Liver (tissue), 9 donors: ENCODE data around the gene LGR4. TPM values are rescaled to one million over a fixed set of nuclear protein-coding genes. Genes with fewer than 3 reads are reported as not detected.

Experiments
- DNase-seq: peaks from one replicate; pipeline ENCODE4 v3.0.0-alpha.2; 2017; ENCODE audit warnings: low spot score
- H3K27ac ChIP-seq, 2 donors: one replicate each; pipeline ENCODE4 v1.7.0; 2013; ENCODE audit warnings: inconsistent platforms in 2 of 2, low read length in 2 of 2, control low read depth in 1 of 2, low read depth in 1 of 2, mild to moderate bottlenecking in 1 of 2
- H3K27me3 ChIP-seq, 4 donors: one replicate each; pipeline versions ENCODE4 v1.6.1 to v1.7.0; 2013; ENCODE audit warnings: low read length in 3 of 4, inconsistent platforms in 1 of 4, mild to moderate bottlenecking in 1 of 4, moderate library complexity in 1 of 4; ENCODE audit not compliant: control insufficient read depth in 4 of 4, insufficient read depth in 4 of 4
- H3K36me3 ChIP-seq, 4 donors: one replicate each; pipeline versions ENCODE4 v1.6.1 to v1.7.0; 2013; ENCODE audit warnings: low read length in 3 of 4, mild to moderate bottlenecking in 3 of 4, low read depth in 1 of 4, moderate library complexity in 1 of 4; ENCODE audit not compliant: control insufficient read depth in 4 of 4, insufficient read depth in 3 of 4
- H3K4me1 ChIP-seq, 4 donors: one replicate each; pipeline versions ENCODE4 v1.6.1 to v1.7.0; 2013; ENCODE audit warnings: low read length in 3 of 4, mild to moderate bottlenecking in 3 of 4, moderate library complexity in 1 of 4; ENCODE audit not compliant: control insufficient read depth in 4 of 4, insufficient read depth in 4 of 4
- H3K4me3 ChIP-seq, 3 donors: one replicate each; pipeline versions ENCODE4 v1.6.1 to v1.7.0; 2013; ENCODE audit warnings: low read length in 3 of 3, control low read depth in 1 of 3, low read depth in 1 of 3, mild to moderate bottlenecking in 1 of 3
- H3K9ac ChIP-seq, 2 donors: one replicate each; pipeline ENCODE4 v1.7.0; 2013; ENCODE audit warnings: low read length in 2 of 2, mild to moderate bottlenecking in 2 of 2, moderate library complexity in 2 of 2, control low read depth in 1 of 2, low read depth in 1 of 2
- H3K9me3 ChIP-seq, 4 donors: one replicate each; pipeline versions ENCODE4 v1.6.1 to v1.7.0; 2013; ENCODE audit warnings: low read length in 3 of 4; ENCODE audit not compliant: control insufficient read depth in 4 of 4
- EGR1 ChIP-seq, 2 donors: IDR thresholded peaks; 2 replicates each; pipeline ENCODE4 v1.6.1; 2016 to 2018; ENCODE audit warnings: antibody characterized with exemption in 2 of 2, low read depth in 2 of 2
- FOXA1 ChIP-seq: IDR thresholded peaks from 2 replicates; pipeline ENCODE4 v1.6.1; 2016; ENCODE audit warnings: antibody characterized with exemption
- FOXA2 ChIP-seq: IDR thresholded peaks from 2 replicates; pipeline ENCODE4 v1.6.1; 2016; ENCODE audit warnings: antibody characterized with exemption
- HNF4A ChIP-seq, 2 donors: conservative IDR thresholded peaks; 2 replicates each; pipeline ENCODE4 v1.6.1; 2016; ENCODE audit warnings: antibody characterized with exemption in 2 of 2, mild to moderate bottlenecking in 2 of 2
- HNF4G ChIP-seq: IDR thresholded peaks from 2 replicates; pipeline ENCODE4 v1.6.1; 2016; ENCODE audit warnings: antibody characterized with exemption
- JUND ChIP-seq, 2 donors: IDR thresholded peaks; 2 replicates each; pipeline ENCODE4 v1.6.1; 2016; ENCODE audit warnings: antibody characterized with exemption in 2 of 2
- NR2F2 ChIP-seq: IDR thresholded peaks from 2 replicates; pipeline ENCODE4 v1.6.1; 2016; ENCODE audit warnings: antibody characterized with exemption
- RAD21 ChIP-seq, 2 donors: IDR thresholded peaks; 2 replicates each; pipeline ENCODE4 v1.6.1; 2016; ENCODE audit warnings: antibody characterized with exemption in 2 of 2, mild to moderate bottlenecking in 2 of 2
- RXRA ChIP-seq, 2 donors: IDR thresholded peaks; 2 replicates each; pipeline ENCODE4 v1.6.1; 2017 to 2018; ENCODE audit warnings: antibody characterized with exemption in 2 of 2, mild to moderate bottlenecking in 1 of 2
- SP1 ChIP-seq: IDR thresholded peaks from 2 replicates; pipeline ENCODE4 v1.6.1; 2018; ENCODE audit warnings: antibody characterized with exemption, mild to moderate bottlenecking
- TAF1 ChIP-seq: conservative IDR thresholded peaks from 2 replicates; pipeline ENCODE4 v1.6.1; 2016; ENCODE audit warnings: antibody characterized with exemption, mild to moderate bottlenecking
- YY1 ChIP-seq: IDR thresholded peaks from 2 replicates; pipeline ENCODE4 v1.6.1; 2016; ENCODE audit warnings: antibody characterized with exemption, mild to moderate bottlenecking
- WGBS: extraction: QIAGEN DNeasy Blood & Tissue Kit; methylation state at CpG from one replicate; pipeline ENCODE4 v1.1.7; 2013; 5-methylcytosine and 5-hydroxymethylcytosine counted together
- polyA plus RNA-seq, 2 donors: library from polyadenylated mRNA; stranded (reverse) in 1 of 2; unstranded in 1 of 2; fragments of 200-250 nt in 1 of 2; fragments of >200 nt in 1 of 2; fragmentation: Nextera tagmentation in 1 of 2; extraction: Ambion mirVana in 1 of 2; gene quantifications; one replicate each; pipeline versions ENCODE4 v1.2.1 to v1.2.3, GENCODE V29; 2013 to 2015
- total RNA-seq, 2 donors: library from RNA; depleted of rRNA; stranded (reverse); fragments of >200 nt; gene quantifications; one replicate each; pipeline ENCODE4 v1.2.3, GENCODE V29; 2014
- TF ChIP-seq, protein P1 (sequence below): IDR thresholded peaks from 2 replicates; pipeline ENCODE4 v1.6.1; 2016; ENCODE audit warnings: antibody characterized with exemption, mild to moderate bottlenecking
- TF ChIP-seq, protein P2 (sequence below): IDR thresholded peaks from 2 replicates; pipeline ENCODE4 v1.6.1; 2016; ENCODE audit warnings: antibody characterized with exemption
- TF ChIP-seq, protein P3 (sequence below): IDR thresholded peaks from 2 replicates; pipeline ENCODE4 v1.6.1; 2016; ENCODE audit warnings: antibody characterized with exemption
- TF ChIP-seq, protein P4 (sequence below): fragments of 150-350 bp; IDR thresholded peaks from 2 replicates; pipeline ENCODE4 v1.5.1; 2017; ENCODE audit warnings: improper control_type of control experiment, low read depth, low read length; ENCODE audit not compliant: missing input control
- donor health status: healthy.
- donor health status: healthy.
- donor health status: healthy.
- donor health status: healthy.
- donor health status: healthy.

The LGR4 gene
- total and polyA plus RNA-seq, 4 donors = 13.7 to 95.3 (median 42.5) TPM

DNA sequence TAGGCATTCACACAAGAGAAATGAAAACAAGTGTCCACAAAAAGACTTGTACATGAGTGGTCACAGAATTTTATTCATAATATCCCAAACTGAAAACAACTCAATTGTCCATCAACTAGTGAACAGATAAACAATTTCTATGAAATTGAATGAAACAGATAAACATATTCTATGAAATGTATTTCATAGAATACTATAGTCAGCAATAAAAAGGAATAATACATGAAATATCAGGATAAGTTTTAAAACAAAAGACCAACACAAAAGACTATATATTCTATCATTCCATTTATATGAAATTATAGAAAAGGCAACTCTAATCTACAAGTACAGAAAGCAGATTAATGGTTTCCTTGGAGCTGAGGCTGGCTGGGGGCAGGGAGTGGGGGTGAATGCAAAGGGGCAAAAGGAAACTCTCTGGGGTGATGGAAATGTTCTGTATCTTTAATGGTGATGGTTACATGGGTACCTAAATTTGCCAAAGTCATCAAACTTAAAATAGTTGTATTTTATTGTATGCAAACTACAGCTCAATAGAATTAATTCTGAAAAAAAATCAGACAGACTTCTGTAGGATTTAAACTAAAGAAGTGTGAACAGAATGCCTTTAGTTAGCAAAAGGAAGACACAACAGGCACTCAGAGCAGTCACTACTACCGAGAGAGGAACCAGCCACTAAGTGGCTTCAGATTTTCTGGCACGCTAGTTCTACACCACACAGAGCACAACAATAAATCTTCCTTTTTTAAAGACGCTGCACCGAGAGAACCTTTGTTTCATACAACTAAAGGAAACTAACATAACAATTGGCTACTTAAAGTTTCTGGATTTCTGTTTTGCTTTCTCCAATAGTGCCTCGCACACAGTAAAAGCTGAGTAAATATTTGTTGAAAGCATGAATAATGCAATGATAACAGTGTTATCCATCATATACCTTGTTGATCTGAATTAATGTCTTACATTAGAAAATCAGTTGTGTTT, 124.9 kb downstream of the LGR4 start:
- TF ChIP-seq YY1 (no peak), NR2F2 (no peak), RXRA (IDR thresholded peaks at IDR 0.05) (no peak), HNF4A (conservative IDR thresholded peaks at IDR 0.05) (no peak), FOXA1 (no peak), FOXA2 (no peak), HNF4G (no peak), SP1 (no peak), EGR1 (IDR thresholded peaks at IDR 0.05; ENCODE audit: low read depth in 2 of 2) (no peak), TAF1 (no peak), RAD21 (IDR thresholded peaks at IDR 0.05) (no peak), JUND (IDR thresholded peaks at IDR 0.05) (no peak)
- TF ChIP-seq, protein P1, sequence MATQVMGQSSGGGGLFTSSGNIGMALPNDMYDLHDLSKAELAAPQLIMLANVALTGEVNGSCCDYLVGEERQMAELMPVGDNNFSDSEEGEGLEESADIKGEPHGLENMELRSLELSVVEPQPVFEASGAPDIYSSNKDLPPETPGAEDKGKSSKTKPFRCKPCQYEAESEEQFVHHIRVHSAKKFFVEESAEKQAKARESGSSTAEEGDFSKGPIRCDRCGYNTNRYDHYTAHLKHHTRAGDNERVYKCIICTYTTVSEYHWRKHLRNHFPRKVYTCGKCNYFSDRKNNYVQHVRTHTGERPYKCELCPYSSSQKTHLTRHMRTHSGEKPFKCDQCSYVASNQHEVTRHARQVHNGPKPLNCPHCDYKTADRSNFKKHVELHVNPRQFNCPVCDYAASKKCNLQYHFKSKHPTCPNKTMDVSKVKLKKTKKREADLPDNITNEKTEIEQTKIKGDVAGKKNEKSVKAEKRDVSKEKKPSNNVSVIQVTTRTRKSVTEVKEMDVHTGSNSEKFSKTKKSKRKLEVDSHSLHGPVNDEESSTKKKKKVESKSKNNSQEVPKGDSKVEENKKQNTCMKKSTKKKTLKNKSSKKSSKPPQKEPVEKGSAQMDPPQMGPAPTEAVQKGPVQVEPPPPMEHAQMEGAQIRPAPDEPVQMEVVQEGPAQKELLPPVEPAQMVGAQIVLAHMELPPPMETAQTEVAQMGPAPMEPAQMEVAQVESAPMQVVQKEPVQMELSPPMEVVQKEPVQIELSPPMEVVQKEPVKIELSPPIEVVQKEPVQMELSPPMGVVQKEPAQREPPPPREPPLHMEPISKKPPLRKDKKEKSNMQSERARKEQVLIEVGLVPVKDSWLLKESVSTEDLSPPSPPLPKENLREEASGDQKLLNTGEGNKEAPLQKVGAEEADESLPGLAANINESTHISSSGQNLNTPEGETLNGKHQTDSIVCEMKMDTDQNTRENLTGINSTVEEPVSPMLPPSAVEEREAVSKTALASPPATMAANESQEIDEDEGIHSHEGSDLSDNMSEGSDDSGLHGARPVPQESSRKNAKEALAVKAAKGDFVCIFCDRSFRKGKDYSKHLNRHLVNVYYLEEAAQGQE = no peak
- TF ChIP-seq, protein P2, sequence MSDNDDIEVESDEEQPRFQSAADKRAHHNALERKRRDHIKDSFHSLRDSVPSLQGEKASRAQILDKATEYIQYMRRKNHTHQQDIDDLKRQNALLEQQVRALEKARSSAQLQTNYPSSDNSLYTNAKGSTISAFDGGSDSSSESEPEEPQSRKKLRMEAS = no peak
- TF ChIP-seq, protein P3, sequence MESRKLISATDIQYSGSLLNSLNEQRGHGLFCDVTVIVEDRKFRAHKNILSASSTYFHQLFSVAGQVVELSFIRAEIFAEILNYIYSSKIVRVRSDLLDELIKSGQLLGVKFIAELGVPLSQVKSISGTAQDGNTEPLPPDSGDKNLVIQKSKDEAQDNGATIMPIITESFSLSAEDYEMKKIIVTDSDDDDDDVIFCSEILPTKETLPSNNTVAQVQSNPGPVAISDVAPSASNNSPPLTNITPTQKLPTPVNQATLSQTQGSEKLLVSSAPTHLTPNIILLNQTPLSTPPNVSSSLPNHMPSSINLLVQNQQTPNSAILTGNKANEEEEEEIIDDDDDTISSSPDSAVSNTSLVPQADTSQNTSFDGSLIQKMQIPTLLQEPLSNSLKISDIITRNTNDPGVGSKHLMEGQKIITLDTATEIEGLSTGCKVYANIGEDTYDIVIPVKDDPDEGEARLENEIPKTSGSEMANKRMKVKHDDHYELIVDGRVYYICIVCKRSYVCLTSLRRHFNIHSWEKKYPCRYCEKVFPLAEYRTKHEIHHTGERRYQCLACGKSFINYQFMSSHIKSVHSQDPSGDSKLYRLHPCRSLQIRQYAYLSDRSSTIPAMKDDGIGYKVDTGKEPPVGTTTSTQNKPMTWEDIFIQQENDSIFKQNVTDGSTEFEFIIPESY = no peak
- TF ChIP-seq, protein P4, sequence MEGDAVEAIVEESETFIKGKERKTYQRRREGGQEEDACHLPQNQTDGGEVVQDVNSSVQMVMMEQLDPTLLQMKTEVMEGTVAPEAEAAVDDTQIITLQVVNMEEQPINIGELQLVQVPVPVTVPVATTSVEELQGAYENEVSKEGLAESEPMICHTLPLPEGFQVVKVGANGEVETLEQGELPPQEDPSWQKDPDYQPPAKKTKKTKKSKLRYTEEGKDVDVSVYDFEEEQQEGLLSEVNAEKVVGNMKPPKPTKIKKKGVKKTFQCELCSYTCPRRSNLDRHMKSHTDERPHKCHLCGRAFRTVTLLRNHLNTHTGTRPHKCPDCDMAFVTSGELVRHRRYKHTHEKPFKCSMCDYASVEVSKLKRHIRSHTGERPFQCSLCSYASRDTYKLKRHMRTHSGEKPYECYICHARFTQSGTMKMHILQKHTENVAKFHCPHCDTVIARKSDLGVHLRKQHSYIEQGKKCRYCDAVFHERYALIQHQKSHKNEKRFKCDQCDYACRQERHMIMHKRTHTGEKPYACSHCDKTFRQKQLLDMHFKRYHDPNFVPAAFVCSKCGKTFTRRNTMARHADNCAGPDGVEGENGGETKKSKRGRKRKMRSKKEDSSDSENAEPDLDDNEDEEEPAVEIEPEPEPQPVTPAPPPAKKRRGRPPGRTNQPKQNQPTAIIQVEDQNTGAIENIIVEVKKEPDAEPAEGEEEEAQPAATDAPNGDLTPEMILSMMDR = no peak
- 72% methylated on average over 5 of the region's 5 CpGs for WGBS
- Histone ChIP-seq H3K27me3 (no peaks in the 10 kb centered on the region), H3K9ac (no peak overlapping the region), H3K36me3 (no peaks in the 10 kb centered on the region), H3K9me3 (no peaks in the 10 kb centered on the region), H3K4me1 (peaks cover 1 to 8% (median 5%) of the 10 kb centered on the region in 4 donors), H3K27ac (no peak overlapping the region), H3K4me3 (no peak overlapping the region)
- no peak for DNase-seq
